DMS53 treated with DMSO at 0.1 percent for 48 hours (cell line): Measurements from ENCODE around the gene EMCN.
A peak's percentile ranks its signal among the peaks of the same experiment; 100 is the strongest.
"Not testable (repeated sequence)": the region's sequence is repeated elsewhere in the genome, so short reads cannot be mapped to it uniquely, and the experiment has no call there.

Experiments
- DNase-seq: peaks from one replicate; lab custom pipeline; 2025; ENCODE audit not compliant: unreplicated experiment; lab: John Stamatoyannopoulos, UW

EMCN gene

DNA sequence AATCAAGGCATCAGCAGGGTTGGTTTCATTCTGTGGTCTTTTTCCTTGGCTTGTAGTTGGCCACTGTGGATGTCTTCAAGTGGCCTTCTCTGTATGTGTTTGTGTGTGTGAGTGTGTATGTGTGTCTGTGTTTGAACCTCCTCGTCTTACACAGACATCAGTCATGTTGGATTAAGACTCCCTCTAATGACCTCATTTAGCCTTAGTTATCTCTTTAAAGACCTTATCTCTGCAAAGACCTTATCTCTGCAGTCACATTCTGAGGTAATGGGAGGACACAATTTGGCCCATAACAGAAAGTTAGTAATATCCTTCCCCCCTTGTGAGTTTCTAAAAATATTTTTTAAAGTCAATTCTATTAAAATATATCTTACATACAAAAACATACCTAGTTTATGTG, 126.7 kb downstream of the EMCN start:
- DNase-seq: no peak

DNA sequence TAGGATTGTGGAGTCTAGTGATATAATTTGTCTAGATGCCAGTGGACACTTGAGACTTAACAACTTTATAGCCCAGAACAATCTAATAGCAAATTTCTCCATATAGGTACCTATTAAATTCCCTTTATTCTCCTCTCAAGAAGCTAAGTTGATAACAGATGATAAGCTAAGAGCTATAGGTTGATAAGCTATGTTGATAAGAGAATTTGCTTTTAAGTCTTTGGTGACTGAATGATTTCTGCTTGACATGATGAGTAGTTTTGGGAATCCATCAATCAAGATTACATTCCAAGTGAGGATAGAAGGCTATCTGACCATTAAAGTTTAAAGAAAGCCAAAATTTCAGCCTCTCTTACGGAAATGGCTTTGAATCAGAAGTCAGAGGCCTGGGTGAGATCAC, 131.6 kb downstream of the EMCN start:
- no peak for DNase-seq

DNA sequence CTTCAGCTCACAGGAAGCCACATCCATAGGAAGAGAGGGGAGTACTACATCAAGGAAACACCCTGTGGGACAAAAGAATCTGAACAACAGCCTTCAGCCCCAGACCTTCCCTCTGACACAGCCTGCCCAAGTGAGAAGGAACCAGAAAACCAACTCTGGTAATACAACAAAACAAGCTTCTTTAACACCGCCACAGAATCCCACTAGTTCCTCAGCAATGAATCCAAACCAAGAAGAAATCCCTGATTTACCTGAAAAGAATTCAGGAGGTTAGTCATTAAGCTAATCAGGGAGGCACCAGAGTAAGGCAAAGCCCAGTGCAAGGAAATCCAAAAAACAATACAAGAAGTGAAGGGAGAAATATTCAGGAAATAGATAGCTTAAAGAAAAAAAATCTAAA, 137.4 kb downstream of the EMCN start:
- DNase-seq: not testable (repeated sequence)

DNA sequence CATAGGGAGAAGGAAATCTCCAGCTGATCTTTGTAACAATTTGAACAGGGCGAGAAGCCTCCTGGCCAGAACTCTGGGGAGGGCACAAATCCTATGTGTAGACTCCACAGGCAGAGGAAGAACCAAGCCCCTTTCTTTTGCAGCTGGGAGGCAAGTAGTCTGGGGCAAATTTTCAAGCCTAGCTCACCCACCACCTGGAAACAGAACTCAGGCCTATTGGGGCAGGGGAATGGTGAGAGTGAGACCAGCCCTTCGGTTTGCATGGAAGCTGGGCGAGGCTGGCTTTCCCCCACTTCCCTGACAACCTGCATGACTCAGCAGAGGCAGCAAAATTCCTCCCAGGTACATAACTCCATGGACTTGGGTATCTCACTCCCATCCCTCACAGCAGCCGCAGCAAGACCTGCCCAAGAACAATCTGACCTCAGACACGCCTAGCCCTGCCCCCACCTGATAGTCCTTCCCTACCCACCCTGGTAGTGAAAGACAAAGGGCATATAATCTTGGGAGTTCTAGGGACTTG, 138.2 kb downstream of the EMCN start:
- DNase-seq: no peak

DNA sequence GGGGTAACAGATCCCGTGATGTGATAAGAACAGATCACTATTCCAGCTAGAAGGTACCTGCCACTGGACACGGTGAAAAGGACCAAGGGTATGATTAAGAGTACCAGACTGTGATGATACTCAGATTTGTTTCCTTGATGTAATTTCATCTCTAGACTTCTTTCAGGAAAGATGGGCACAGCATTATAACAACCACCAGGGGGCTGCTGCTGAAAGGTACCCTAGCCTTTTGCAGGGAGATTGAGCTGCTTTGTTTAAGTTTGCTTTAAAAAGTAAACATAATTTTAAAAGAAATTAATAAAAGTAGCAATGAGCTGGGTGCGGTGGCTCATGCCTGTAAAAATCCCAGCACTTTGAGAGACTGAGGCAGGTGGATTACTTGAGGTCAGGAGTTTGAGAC, 145.4 kb downstream of the EMCN start:
- DNase-seq: peak; percentile 3

DNA sequence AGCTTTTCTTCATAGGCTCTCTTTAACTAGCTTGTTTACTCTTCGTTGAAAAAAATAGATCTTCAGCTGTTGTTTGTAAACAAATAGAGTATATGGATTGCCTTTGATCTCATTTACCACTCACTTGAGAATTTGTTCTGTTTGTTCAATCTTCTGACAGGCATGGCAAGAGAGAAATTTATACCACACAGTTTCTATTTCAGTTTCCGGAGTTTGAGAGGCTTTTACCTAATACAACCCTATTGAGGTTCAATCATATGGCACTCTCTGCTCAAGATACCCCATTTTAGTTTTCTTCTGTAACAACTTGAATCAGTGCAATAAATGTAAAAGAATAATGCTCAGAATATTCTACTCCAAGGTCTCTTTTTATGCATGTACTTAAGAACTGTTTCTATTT, 148.0 kb downstream of the EMCN start:
- peak; percentile 39 for DNase-seq

DNA sequence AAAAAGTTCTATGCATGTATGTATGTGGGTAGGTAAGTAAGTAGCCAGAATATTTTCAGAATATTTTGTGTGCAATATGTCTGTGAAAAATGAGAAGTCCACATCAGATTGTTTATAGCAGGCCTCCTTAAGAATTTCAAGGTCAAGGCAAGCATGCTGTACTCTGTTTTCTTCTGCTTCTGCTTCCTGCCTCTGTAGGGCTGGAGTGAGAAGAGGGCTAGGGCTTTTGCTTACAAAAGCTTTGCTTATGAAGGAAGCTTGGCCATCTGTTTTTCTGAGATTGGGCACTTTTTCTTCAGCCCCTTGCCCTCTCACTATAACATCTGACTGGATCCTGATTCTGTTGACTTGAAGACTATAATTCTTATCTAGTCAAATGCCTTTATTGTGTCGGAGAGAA, 150.4 kb downstream of the EMCN start:
- no peak for DNase-seq

DNA sequence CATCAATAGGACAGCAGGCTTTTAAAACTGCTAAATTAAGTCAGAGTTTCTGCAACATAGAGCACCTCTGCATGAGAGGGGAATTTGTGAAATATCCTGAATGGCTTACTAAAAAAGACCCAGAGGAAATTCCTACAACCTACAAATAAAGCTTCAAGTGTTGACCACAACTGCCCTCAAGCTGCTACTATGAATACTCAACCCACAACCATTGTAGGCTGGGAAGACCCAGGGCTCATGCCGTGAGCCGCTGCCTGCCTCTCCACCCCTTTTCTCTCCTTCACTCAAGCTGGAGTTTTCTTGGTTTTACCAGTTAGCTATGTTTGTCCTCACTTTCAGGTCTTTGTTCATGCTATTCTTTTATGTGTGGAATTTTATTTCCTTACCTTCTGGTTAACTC, 151.6 kb downstream of the EMCN start:
- DNase-seq: no peak

DNA sequence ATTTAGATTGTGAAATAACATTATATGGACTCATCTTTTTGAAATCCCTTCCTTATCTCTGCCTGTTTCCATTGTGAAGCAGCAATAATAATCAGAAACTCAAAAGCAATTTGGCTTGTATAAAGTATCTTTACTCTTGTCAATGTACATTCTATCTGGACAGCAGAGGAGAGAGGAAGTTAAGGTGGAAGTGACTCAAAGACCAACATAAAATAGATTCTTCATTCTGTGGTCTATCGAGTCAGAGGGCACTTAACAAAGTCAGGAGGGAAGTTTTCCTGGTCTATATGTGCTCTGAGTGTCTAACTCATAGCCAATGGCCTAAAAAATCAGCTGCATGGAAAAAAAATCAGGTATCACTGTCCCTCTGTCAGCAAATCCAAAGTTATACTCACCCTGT, 155.5 kb downstream of the EMCN start:
- no peak for DNase-seq

DNA sequence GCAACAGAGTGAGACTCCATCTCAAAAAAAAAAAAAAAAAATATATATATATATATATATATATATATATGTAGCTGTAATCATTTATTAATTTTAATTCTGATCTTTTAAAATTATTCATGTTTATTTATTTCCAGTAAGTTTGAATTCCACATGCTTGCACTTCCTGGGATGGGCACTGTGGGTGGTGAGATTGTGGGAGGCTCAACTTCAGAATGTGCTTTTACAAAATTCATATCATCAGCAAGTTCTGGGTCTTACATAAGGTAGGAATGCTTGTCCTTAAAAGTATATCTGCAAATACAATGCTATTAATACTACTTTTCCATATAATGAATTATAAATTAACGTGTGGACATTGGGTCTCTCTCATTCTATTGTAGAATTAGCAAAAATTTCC, 156.5 kb downstream of the EMCN start:
- DNase-seq: no peak

DNA sequence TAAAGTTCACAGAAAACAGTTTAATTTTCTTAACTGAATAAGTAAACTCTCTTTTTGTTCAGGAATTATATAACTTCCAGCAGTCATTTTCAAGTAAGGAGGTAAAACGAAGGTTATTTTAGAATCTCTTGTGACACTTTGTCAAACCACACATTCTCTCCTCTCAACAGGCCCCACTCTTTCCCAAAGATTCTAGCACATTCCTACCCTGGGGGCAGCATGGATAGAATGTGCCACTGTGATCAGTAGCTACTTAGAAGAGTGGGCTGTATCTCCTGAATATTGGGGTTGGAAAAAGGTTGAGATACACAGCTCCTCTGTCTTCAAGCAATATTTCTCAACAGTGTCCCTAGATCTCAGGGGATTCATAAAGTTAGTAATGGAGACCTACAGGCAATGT, 157.6 kb downstream of the EMCN start:
- DNase-seq: no peak

DNA sequence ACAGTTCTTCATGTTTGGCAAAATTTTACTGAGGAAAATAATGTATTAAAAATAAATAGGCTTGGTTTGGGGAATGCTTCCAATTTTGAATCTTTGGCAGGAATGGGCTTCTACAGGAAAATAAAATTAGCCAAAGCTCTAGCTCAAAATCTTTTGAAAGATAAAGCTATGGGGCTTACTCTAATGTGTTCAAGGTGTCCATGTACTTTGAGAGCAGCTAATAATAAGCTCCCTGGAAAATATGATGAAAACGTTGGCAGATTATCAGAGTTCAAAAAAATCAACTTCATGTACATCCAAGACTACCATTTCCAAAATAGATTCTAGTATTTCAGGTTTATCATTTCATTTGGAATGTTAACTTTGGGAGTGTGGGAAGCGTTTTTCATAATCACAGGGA, 158.4 kb downstream of the EMCN start:
- no peak for DNase-seq

DNA sequence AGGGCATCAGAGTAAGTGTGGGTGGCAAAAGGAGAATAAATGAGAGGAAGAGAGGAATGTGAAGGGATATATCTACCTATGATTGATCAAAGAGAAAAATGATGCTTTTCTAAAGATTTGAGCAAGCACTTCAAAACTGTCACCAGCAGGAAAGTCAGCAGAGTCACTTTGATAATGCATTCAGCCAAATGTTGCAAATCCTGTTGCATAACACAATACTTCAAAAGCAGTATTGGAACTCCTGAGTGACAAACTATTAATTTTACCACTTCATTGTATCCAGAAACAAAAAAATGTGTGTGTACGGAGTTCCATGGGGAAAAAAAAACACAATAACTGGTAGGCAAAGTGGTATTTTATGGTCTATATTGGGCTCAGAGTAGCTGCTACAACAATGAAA, 160.3 kb downstream of the EMCN start:
- DNase-seq: no peak

DNA sequence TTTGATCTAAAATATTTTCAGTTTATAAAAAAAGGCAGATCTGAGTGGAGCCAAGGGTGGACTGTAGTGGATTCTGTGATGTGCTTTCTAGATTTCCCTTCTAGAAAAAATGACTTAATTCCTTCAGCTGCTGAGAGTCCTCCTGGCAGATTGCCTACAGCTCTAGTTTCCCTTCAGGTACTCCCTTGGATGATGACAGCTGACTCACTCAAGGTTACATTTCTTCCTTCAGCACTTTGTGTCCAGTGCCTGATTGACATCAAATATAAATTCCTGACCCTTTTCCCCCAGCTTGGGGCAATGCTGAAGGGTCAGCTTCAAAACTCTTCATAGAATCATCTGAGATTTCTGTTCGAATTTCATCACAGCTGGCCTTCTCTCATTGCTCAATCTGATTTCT, 161.7 kb downstream of the EMCN start:
- DNase-seq: no peak

DNA sequence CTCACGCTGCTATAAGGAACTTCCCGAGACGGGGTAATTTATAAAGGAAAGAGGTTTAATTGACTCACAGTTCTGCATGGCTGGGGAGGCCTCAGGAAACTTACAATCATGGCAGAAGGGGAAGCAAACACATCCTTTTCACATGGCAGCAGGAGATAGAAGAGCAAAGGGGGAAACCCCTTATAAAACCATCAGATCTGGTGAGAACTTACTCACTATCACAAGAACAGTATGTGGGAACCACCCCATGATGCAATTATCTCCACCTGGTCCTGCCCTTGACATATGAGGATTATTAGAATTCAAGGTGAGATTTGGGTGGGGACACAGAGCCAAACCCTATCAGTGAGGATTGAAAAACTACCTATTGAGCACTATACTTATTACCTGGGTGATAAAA, 165.5 kb downstream of the EMCN start:
- DNase-seq: not testable (repeated sequence)

DNA sequence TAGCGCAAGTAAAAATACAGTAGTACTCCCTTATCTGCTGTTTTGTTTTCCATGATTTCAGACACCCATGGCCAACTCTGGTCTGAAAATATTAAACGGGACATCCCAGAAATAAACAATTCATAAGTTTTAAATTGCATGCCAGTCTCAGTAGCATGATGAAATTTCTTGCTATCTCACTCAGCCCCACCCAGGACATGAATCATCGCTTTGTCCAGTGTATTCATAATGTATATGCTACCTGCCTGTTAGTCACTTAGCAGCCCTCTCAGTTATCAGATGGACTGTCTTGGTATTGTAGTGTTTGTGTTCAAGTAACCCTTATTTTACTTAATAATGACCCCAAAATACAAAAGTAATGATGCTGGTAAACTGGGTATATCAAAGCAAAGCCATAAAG, 169.3 kb downstream of the EMCN start:
- no peak for DNase-seq

DNA sequence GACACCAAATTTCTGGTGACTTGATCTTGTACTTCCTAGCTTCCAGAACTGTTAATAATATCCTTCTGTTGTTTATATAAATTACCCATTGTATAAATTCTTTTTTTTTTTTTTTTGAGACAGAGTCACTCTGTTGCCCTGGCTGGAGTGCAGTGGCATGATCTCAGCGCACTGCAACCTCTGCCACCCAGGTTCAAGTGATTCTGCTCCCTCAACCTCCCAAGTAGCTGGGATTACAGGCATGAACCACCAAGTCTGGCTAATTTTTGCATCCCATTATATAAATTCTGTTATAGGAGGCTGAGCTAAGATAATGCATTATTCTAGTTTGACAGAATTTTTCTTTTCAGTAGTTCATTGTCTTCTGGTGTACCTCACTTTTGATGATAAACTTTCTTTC, 170.6 kb downstream of the EMCN start:
- no peak for DNase-seq

DNA sequence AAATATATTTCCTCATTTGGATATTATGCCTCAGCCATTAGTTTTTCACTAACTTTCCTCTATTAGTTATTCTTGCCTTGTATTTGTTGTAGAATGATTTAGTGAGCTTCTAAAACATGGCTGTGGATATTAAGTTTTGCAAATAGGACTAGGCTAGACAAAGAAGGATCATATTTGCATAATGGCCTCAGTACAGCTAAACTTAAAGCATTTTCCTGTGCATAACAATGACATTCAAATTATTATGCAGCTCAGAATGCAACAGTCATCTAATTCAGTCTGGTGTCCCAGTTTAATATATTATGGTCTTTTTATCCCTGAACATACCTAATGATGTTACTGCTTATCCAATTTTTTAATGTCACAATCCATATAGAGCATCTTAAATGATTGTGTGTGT, 172.2 kb downstream of the EMCN start:
- no peak for DNase-seq
